DMS79 treated with DMSO at 0.1 percent for 48 hours (cell line): ENCODE results near the gene IRF2.

Experiments
- DNase-seq: peaks from one replicate; lab custom pipeline; 2025; lab: John Stamatoyannopoulos, UW

Gene IRF2

GRCh38 chr4:184368290-184368689, 106.1 kb downstream of the IRF2 start:
- no peak for DNase-seq

- DNase-seq: no peak
Measured at GRCh38 chr4:184364100-184364921, 110.0 kb downstream of the IRF2 start.

GRCh38 chr4:184363258-184363657, 111.1 kb downstream of the IRF2 start:
- DNase-seq: no peak

GRCh38 chr4:184362396-184362795, 112.0 kb downstream of the IRF2 start:
- no peak for DNase-seq

- DNase-seq: no peak
Measured at GRCh38 chr4:184361443-184361842, 112.9 kb downstream of the IRF2 start.

- no peak for DNase-seq
Measured at GRCh38 chr4:184359888-184360287, 114.5 kb downstream of the IRF2 start.

GRCh38 chr4:184358521-184359232, 115.7 kb downstream of the IRF2 start:
- no peak for DNase-seq

GRCh38 chr4:184357772-184358171, 116.6 kb downstream of the IRF2 start:
- no peak for DNase-seq

- no peak for DNase-seq
Measured at GRCh38 chr4:184357165-184357564, 117.2 kb downstream of the IRF2 start.

- DNase-seq: no peak
Measured at GRCh38 chr4:184356366-184356765, 118.0 kb downstream of the IRF2 start.

- DNase-seq: no peak
Measured at GRCh38 chr4:184355857-184356256, 118.5 kb downstream of the IRF2 start.

- DNase-seq: no peak
Measured at GRCh38 chr4:184355111-184355604, 119.2 kb downstream of the IRF2 start.

GRCh38 chr4:184352891-184353290, 121.5 kb downstream of the IRF2 start:
- DNase-seq: no peak

GRCh38 chr4:184351560-184352451, 122.5 kb downstream of the IRF2 start:
- DNase-seq: no peak

GRCh38 chr4:184350964-184351363, 123.4 kb downstream of the IRF2 start:
- DNase-seq: no peak

GRCh38 chr4:184350213-184350817, 124.0 kb downstream of the IRF2 start:
- no peak for DNase-seq

GRCh38 chr4:184349283-184350039, 124.9 kb downstream of the IRF2 start:
- DNase-seq: no peak

GRCh38 chr4:184348311-184349233, 125.8 kb downstream of the IRF2 start:
- no peak for DNase-seq

- DNase-seq: peak; percentile 37
Measured at GRCh38 chr4:184347251-184348239, 126.8 kb downstream of the IRF2 start.
